GM13977 (cell line): ENCODE data around the gene ZNRF4.

Source experiments
- DNase-seq: peaks from one replicate; pipeline ENCODE4 v3.0.0; 2012; ENCODE audit warnings: low spot score
- in situ Hi-C: fragments of 300-500 bp; cut with MboI; formaldehyde crosslinking; loops from one replicate; pipeline ENCODE4 v1.12.0; 2022; ENCODE audit warnings: low sequenced_read_pairs, low pct_unique_long_range_greater_than_20kb, mixed read lengths, inconsistent platforms; ENCODE audit not compliant: unreplicated experiment
- TF ChIP-seq, protein P1 (sequence below): IDR thresholded peaks from 2 replicates; pipeline ENCODE4 v1.5.1; 2012; ENCODE audit warnings: mild to moderate bottlenecking, control low read depth; ENCODE audit not compliant: insufficient read depth; ENCODE audit errors: extremely low read depth, missing control alignments

Gene ZNRF4

DNA sequence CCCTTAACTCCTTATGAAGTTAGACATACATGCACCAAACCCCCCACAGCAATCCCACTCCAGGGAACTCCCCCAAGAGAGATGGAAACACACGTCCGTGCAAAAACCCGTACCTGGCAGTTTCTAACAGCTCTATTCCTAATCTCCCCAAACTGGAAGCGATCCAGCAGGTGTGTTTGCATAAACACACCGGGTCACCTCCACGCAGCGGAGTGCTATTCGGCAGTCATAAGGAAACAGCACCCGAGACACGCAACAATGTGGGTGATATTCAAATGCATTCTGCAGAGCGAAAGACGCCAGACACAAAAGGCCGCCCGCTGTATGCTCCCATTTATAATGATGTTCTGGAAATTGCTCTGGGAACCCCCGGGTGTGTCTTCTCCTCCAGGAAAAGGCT lies 6.8 kb upstream of the ZNRF4 start:
- in situ Hi-C loops = no loop called here
- TF ChIP-seq, protein P1, sequence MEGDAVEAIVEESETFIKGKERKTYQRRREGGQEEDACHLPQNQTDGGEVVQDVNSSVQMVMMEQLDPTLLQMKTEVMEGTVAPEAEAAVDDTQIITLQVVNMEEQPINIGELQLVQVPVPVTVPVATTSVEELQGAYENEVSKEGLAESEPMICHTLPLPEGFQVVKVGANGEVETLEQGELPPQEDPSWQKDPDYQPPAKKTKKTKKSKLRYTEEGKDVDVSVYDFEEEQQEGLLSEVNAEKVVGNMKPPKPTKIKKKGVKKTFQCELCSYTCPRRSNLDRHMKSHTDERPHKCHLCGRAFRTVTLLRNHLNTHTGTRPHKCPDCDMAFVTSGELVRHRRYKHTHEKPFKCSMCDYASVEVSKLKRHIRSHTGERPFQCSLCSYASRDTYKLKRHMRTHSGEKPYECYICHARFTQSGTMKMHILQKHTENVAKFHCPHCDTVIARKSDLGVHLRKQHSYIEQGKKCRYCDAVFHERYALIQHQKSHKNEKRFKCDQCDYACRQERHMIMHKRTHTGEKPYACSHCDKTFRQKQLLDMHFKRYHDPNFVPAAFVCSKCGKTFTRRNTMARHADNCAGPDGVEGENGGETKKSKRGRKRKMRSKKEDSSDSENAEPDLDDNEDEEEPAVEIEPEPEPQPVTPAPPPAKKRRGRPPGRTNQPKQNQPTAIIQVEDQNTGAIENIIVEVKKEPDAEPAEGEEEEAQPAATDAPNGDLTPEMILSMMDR = no peak
- no peak for DNase-seq

DNA sequence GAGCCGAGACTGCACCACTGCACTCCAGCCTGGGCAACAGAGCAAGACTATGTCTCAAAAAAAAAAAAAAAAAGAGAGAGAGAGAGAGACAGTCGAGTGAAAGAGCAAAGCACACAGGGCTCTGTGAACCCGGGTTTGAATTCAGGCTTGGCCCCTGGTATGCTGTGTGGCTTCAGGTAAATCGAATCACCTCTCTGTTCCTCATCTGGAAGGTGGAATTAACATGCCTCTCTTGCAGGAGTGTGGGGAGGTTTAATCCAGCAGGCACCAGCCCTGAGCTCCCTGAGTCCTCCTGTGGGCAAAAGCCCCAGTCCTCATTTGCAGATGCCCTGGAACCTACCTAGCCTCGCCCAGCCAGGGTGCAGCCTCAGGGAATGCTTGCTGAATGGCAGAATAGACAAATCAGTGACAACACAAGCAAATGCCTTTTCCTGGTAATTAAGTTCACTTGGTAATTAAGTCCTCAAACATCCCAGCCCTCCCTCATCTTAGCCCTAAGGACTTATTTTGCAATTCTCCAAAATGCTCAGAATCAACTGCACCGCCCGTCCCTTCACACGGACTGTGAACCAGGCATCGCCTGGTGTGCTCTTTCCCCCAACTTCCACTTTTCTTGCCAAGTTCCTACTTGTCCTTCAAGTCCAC lies 4.6 kb upstream of the ZNRF4 start:
- TF ChIP-seq, protein P1 = no peak
- in situ Hi-C loops = no loop called here
- DNase-seq = no peak

- TF ChIP-seq, protein P1 = no peak
- in situ Hi-C loops = no loop called here
- no peak for DNase-seq
Observed at GRCh38 chr19:5451494-5451893, 3.7 kb upstream of the ZNRF4 start.

- in situ Hi-C loops = no loop called here
- DNase-seq = no peak
Observed at GRCh38 chr19:5452594-5453565, 2.3 kb upstream of the ZNRF4 start.

DNA sequence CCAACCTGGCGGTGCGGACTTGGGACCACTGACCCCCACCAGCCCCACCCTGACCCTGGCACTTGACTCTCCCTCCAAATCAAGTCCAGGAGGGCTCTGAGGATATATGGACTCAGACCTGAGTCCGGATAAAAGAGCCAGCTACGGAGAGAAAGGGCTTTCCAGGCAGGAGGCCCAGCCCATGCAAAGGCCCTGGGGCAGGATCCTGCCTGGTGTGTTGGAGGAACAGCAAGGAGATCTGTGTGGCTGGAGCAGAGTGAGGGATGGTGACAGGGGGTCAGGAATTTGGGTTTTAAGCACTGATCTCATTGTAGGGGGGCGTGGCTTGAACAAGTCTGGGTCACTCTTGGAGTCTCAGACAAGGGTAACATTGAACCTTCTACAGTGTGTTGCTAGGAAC lies 474 bp upstream of the ZNRF4 start:
- no peak for DNase-seq
- in situ Hi-C loops = no loop called here

More at GRCh38 chr19:5452594-5453565, 2.3 kb upstream of the ZNRF4 start:
- TF ChIP-seq, protein P1 = no peak

GRCh38 chr19:5456130-5456840 lies 1.1 kb downstream of the ZNRF4 start:
- in situ Hi-C loops = no loop called here
- TF ChIP-seq, protein P1 = no peak
- DNase-seq = no peak

More for the DNA sequence above, 474 bp upstream of the ZNRF4 start:
- TF ChIP-seq, protein P1 = no peak
